HG02678 (cell line): ENCODE results near the gene ABCC4.

Experiments used
- ATAC-seq: cut with Tn5 transposase; IDR thresholded peaks from one replicate; pipeline ENCODE4 v1.9.1; 2021; ENCODE audit warnings: mild to moderate bottlenecking, moderate library complexity; ENCODE audit not compliant: unreplicated experiment

The ABCC4 gene

GRCh38 chr13:95301183-95301967, at the start of gene ABCC4:
Gene ABCC4 (minus strand): TSS chr13:95301451. CDS start chr13:95301314, 137 bp downstream.
- peak; percentile 85 for ATAC-seq

GRCh38 chr13:95349267-95349666, 48.0 kb upstream of the ABCC4 start:
- ATAC-seq, result no peak

- ATAC-seq, result no peak
Observed at GRCh38 chr13:95343944-95344343, 42.7 kb upstream of the ABCC4 start.

- ATAC-seq, result no peak
Observed at GRCh38 chr13:95341441-95341840, 40.2 kb upstream of the ABCC4 start.

- no peak for ATAC-seq
Observed at GRCh38 chr13:95338905-95339304, 37.7 kb upstream of the ABCC4 start.

GRCh38 chr13:95337597-95337996, 36.3 kb upstream of the ABCC4 start:
- ATAC-seq, result no peak

- ATAC-seq, result no peak
Observed at GRCh38 chr13:95335667-95336066, 34.4 kb upstream of the ABCC4 start.

- ATAC-seq, result no peak
Observed at GRCh38 chr13:95328386-95328785, 27.1 kb upstream of the ABCC4 start.

GRCh38 chr13:95327190-95327589, 25.9 kb upstream of the ABCC4 start:
- ATAC-seq, result no peak

GRCh38 chr13:95326695-95327094, 25.4 kb upstream of the ABCC4 start:
- no peak for ATAC-seq

- ATAC-seq, result no peak
Observed at GRCh38 chr13:95325485-95325884, 24.2 kb upstream of the ABCC4 start.

GRCh38 chr13:95323930-95324662, 22.8 kb upstream of the ABCC4 start:
- ATAC-seq, result no peak

GRCh38 chr13:95319551-95320274, 18.5 kb upstream of the ABCC4 start:
- ATAC-seq, result no peak

- no peak for ATAC-seq
Observed at GRCh38 chr13:95317039-95317989, 16.1 kb upstream of the ABCC4 start.

GRCh38 chr13:95315752-95316151, 14.5 kb upstream of the ABCC4 start:
- no peak for ATAC-seq

GRCh38 chr13:95307507-95307906, 6.3 kb upstream of the ABCC4 start:
- ATAC-seq, result no peak

GRCh38 chr13:95304453-95304852, 3.2 kb upstream of the ABCC4 start:
- no peak for ATAC-seq

- ATAC-seq, result no peak
Observed at GRCh38 chr13:95301968-95302393, 730 bp upstream of the ABCC4 start.

GRCh38 chr13:95300625-95301182, 547 bp downstream of the ABCC4 start:
- peak; percentile 40 for ATAC-seq

GRCh38 chr13:95298971-95299621, 2.2 kb downstream of the ABCC4 start:
- ATAC-seq, result no peak
